GM12873 (cell line): ENCODE results near the gene PFN3.

Experiments
- CTCF ChIP-seq: IDR thresholded peaks from 2 replicates; pipeline ENCODE4 v1.5.1; 2012; ENCODE audit warnings: low read depth, mild to moderate bottlenecking, moderate library complexity, low read length, control low read depth; ENCODE audit not compliant: insufficient read depth; ENCODE audit errors: missing control alignments

The PFN3 gene

GRCh38 chr5:177383181-177383580, 17.3 kb downstream of the PFN3 start:
- no peak for TF ChIP-seq CTCF

DNA sequence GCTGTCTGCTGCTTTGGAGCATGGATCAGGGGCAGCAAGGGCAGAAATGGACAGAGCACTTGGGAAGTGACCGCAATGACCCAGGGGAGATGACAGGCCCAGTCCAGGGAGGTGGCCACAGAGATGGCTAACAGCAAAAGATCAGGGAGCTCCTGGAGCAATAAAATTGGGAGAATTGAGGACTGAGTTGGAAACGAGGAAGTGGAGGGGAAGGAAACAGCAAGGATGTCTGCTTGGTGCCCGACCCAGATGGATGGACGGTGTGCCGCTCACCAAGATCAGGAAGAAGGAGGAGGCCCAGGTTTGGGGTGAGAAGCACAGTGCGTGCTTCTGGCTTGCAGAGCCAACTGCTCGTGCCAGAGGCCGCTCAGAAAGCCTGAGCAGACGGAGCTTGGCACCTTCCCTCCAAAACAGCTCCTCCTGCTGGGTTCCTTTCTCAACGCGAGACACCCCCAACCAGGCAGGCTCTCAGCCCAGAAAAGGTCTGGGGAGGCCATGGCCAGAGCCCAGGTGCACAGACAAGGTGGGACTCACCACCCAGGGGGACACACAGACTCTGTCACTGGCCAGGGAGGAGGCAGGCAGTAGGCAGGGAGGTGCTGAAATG, 17.9 kb downstream of the PFN3 start:
- TF ChIP-seq CTCF: peak; percentile 31

GRCh38 chr5:177380805-177381126, 19.7 kb downstream of the PFN3 start:
- TF ChIP-seq CTCF: no peak

GRCh38 chr5:177378884-177379883, 21.3 kb downstream of the PFN3 start:
- TF ChIP-seq CTCF: no peak

- TF ChIP-seq CTCF: no peak
Observed at GRCh38 chr5:177377851-177378776, 22.3 kb downstream of the PFN3 start.

DNA sequence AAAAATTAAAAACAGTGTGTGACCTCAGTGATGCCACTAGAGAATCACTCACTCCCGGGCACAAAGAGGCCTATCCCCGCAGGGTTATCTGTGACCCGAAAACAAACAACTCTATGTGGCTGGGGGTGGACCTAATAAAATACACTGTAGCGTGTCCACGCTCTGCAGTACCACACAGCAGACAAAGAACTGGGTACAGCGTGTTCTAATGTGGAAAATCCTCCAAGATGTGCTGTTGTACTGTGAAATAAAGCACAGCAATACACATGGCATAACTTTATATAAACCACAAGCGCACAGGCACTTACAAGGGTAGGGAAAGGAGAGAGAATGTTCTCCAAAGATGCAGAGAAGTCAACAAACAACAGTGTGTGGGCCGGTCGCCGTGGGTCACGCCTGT, 24.4 kb downstream of the PFN3 start:
- TF ChIP-seq CTCF: no peak

DNA sequence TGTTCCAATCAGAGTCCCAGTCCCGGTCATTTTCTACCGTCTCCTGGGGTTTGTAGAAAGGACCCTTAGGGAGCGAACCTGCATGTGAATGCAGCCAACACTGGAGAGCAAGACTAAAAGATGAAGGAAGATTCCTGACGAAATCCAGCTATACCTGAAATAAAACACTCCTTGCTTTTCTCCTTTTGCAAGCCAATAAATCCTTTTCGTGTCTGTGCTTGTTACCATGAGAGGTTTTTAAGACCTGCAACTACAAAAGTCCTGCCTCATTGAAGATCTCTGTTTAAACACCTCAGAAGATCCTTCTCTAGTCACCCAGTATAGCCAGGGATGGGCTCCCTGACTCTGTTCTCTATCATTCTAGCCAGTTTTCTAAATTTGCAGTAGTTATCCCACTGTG, 26.2 kb downstream of the PFN3 start:
- TF ChIP-seq CTCF: no peak
